K562 (cell line): ENCODE data around the gene BAIAP2. TPM values are rescaled to one million over a fixed set of nuclear protein-coding genes. Genes with fewer than 3 reads are reported as not detected.
A peak's percentile ranks its signal among the peaks of the same experiment; 100 is the strongest.

ENCODE experiments used
- ATF7 ChIP-seq: fragments of 450-650 bp; IDR thresholded peaks from 2 replicates; pipeline ENCODE4 v1.7.1; 2014; ENCODE audit warnings: mild to moderate bottlenecking, moderate library complexity
- CBX2 ChIP-seq: fragments of 200-600 bp; sonication (generic); IDR thresholded peaks from one replicate; pipeline ENCODE4 v1.6.1; 2012; ENCODE audit warnings: mild to moderate bottlenecking, low read length, inconsistent platforms; ENCODE audit not compliant: insufficient read depth, poor library complexity, severe bottlenecking
- ELF1 ChIP-seq: fragments of 200-800 bp; sonication (Bioruptor generic); IDR thresholded peaks from 2 replicates; pipeline ENCODE4 v1.6.1; 2016; ENCODE audit warnings: missing genetic modification characterization, missing compliant biosample characterization
- EP400 ChIP-seq: fragments of 450-650 bp; IDR thresholded peaks from 2 replicates; pipeline ENCODE4 v1.6.1; 2017; ENCODE audit warnings: antibody characterized with exemption, mild to moderate bottlenecking, moderate library complexity
- FOSL1 ChIP-seq: fragments of 200-800 bp; sonication (Bioruptor generic); conservative IDR thresholded peaks from 2 replicates; pipeline ENCODE4 v1.6.1; 2016; ENCODE audit warnings: missing genetic modification characterization, missing compliant biosample characterization
- FOXJ3 ChIP-seq: sonication (generic); formaldehyde crosslinking; IDR thresholded peaks from 2 replicates; pipeline ENCODE4 v1.4.0; 2020; ENCODE audit warnings: mild to moderate bottlenecking, missing genetic modification reagents
- HDAC2 ChIP-seq: fragments of 450-650 bp; IDR thresholded peaks from 2 replicates; pipeline ENCODE4 v1.6.1; 2016; ENCODE audit warnings: mild to moderate bottlenecking
- HNRNPUL1 ChIP-seq: fragments of 200-400 bp; formaldehyde crosslinking; IDR thresholded peaks from 2 replicates; pipeline ENCODE4 v1.6.1; 2017; ENCODE audit warnings: low read length
- JUND ChIP-seq, 2 experiments: IDR thresholded peaks; 2 replicates in 1 of 2; 3 replicates in 1 of 2; pipeline ENCODE4 v1.6.1; 2011; ENCODE audit warnings: borderline replicate concordance in 2 of 2, low read depth in 2 of 2, low read length in 2 of 2, improper control_type of control experiment in 1 of 2, missing biosample characterization in 1 of 2, missing genetic modification characterization in 1 of 2, missing genetic modification reagents in 1 of 2
- MYNN ChIP-seq, 2 experiments: sonication (generic); formaldehyde crosslinking in 1 of 2; IDR thresholded peaks; 2 replicates each; pipeline versions ENCODE4 v1.5.0 to v1.6.1; 2016 to 2020; ENCODE audit warnings: antibody characterized with exemption in 1 of 2, missing genetic modification reagents in 1 of 2
- NR4A1 ChIP-seq, 2 experiments: fragments of 250-450 bp in 1 of 2; fragments of 450-650 bp in 1 of 2; sonication (Bioruptor Pico) in 1 of 2; IDR thresholded peaks; 2 replicates each; pipeline versions ENCODE4 v1.4.0 to v1.6.1; 2016 to 2020; ENCODE audit warnings: mild to moderate bottlenecking in 2 of 2, missing compliant biosample characterization in 1 of 2, missing genetic modification characterization in 1 of 2, moderate library complexity in 1 of 2
- PHF20 ChIP-seq: fragments of 450-650 bp; IDR thresholded peaks from 2 replicates; pipeline ENCODE4 v1.6.1; 2018; ENCODE audit not compliant: partially characterized antibody
- POLR3A ChIP-seq: IDR thresholded peaks from 2 replicates; pipeline ENCODE4 v1.6.1; 2011; ENCODE audit warnings: borderline replicate concordance, mild to moderate bottlenecking, moderate library complexity; ENCODE audit not compliant: insufficient read length, insufficient read depth; ENCODE audit errors: extremely low read depth
- SMARCA4 ChIP-seq: fragments of 450-650 bp; IDR thresholded peaks from 2 replicates; pipeline ENCODE4 v1.6.1; 2016
- SP2 ChIP-seq: IDR thresholded peaks from 2 replicates; pipeline ENCODE4 v1.6.1; 2011; ENCODE audit warnings: mild to moderate bottlenecking, low read depth, low read length, moderate library complexity; ENCODE audit not compliant: poor library complexity, severe bottlenecking; ENCODE audit errors: extremely low read depth
- TARDBP ChIP-seq: fragments of 450-650 bp; IDR thresholded peaks from 2 replicates; pipeline ENCODE4 v1.6.1; 2016
- TBL1XR1 ChIP-seq, 2 experiments: IDR thresholded peaks; 2 replicates each; pipeline ENCODE4 v1.6.1; 2012; ENCODE audit warnings: improper control_type of control experiment in 2 of 2, low read length in 2 of 2, mild to moderate bottlenecking in 1 of 2
- YY1 ChIP-seq, 3 experiments: IDR thresholded peaks; 2 replicates each; pipeline ENCODE4 v1.6.1; 2011; ENCODE audit warnings: low read length in 2 of 3, mild to moderate bottlenecking in 2 of 3, moderate library complexity in 2 of 3, borderline replicate concordance in 1 of 3, control low read depth in 1 of 3, low read depth in 1 of 3; ENCODE audit not compliant: insufficient read depth in 3 of 3, insufficient replicate concordance in 2 of 3, control insufficient read depth in 1 of 3, insufficient read length in 1 of 3; ENCODE audit errors: extremely low read depth in 1 of 3
- ZC3H4 ChIP-seq: sonication (generic); formaldehyde crosslinking; IDR thresholded peaks from 2 replicates; pipeline ENCODE4 v1.9.0; 2021; ENCODE audit warnings: missing genetic modification reagents, borderline replicate concordance
- ZNF76 ChIP-seq: fragments of 250-450 bp; sonication (Bioruptor Pico); IDR thresholded peaks from 2 replicates; pipeline ENCODE4 v1.4.0; 2020; ENCODE audit warnings: mild to moderate bottlenecking, moderate library complexity, borderline replicate concordance
- ZNF79 ChIP-seq: fragments of 250-450 bp; sonication (Bioruptor Pico); IDR thresholded peaks from 2 replicates; pipeline ENCODE4 v1.4.0; 2020; ENCODE audit warnings: low read depth, mild to moderate bottlenecking, moderate library complexity
- polyA plus RNA-seq, 8 experiments: library from polyadenylated mRNA; depleted of rRNA in 4 of 8; stranded (reverse) in 5 of 8; unstranded in 3 of 8; fragments of >200 nt; fragmentation: Nextera tagmentation in 2 of 8; fragmentation: Illumina TruSeq in 1 of 8; extraction: Ambion mirVana in 2 of 8; extraction: Trizol in 1 of 8; gene quantifications; 2 replicates each; pipeline versions ENCODE4 v1.2.1 to v1.2.3, GENCODE V29; 2011 to 2014; ENCODE audit warnings: inconsistent platforms in 1 of 8, missing spikeins in 1 of 8
- total RNA-seq, 7 experiments: library from RNA; depleted of rRNA in 6 of 7; stranded (reverse); fragments of >200 nt in 6 of 7; fragmentation: Illumina TruSeq in 2 of 7; extraction: Trizol in 2 of 7; gene quantifications; 2 replicates each; pipeline versions ENCODE4 v1.2.1 to v1.2.3, GENCODE V29; 2011 to 2021; ENCODE audit warnings: low replicate concordance in 1 of 7
- TF ChIP-seq, protein P1 (sequence below): IDR thresholded peaks from 2 replicates; pipeline ENCODE4 v1.6.1; 2011; ENCODE audit warnings: borderline replicate concordance, low read depth, mild to moderate bottlenecking, moderate library complexity, low read length; ENCODE audit not compliant: insufficient read depth, poor library complexity, severe bottlenecking
- TF ChIP-seq, protein P2 (sequence below): fragments of 450-650 bp; formaldehyde crosslinking; IDR thresholded peaks from 2 replicates; pipeline ENCODE4 v1.4.0; 2020; ENCODE audit warnings: mild to moderate bottlenecking, mixed read lengths

BAIAP2 gene
- total and polyA plus RNA-seq, 9 of the 15 experiments (the other 6 are each of a cell fraction or from before 2014, with no cell fraction given), result 2.3 to 51.6 (median 18.4) TPM

DNA sequence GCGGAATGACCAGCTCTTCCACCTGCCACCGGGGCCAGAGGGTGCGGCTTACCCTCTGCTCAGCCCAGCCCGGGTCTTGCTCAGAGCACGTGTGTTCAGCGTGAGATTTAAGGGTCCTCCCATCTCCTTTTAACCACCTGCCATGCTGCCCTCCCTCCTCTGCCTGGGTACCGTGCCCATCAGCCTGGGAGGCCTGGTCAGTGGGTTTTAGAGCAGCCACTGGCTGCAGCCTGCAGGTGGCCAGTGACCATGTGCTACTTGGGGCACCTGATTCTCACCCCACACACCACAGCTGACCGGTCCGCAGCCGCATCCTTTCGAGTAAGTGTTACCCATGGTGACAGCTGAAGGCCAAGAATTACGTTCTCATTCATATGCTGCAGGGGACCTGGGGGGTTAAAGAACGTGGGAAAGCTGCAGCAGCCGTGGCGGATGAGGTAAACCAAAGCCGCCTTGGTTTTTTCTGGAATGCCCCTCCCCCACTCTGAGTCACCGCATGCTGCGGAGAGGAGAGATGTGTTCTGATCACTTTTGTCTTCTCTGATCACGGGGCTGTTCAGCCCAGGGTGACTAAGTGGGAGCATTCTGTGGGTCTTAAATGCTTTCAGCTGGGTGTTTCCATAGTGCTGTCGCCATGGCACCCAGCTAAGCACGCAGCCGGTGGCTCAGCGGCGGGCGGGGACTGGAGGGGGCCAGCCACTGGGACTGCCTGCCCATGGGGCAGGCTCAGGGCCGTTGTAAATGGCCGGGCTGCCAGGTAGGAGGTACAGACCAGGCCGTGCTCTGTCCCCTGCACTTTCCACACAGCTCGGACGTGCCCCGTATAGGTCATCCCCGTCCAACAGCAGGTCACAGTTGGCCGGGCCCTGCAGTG lies 59.8 kb downstream of the BAIAP2 start (continued):
- TF ChIP-seq ZNF79, result no peak
- TF ChIP-seq MYNN (IDR thresholded peaks at IDR 0.05), result peak; percentile 100
- peak; percentile 94 for TF ChIP-seq MYNN (CRISPR knock-in tag; IDR thresholded peaks at IDR 0.05)
- peak; percentile 93 for TF ChIP-seq ATF7
- TF ChIP-seq EP400, result peak; percentile 86
- no peak for TF ChIP-seq ELF1 (tag)
- TF ChIP-seq ZNF76, result no peak
- no peak for TF ChIP-seq TARDBP
- no peak for TF ChIP-seq NR4A1 (CRISPR knock-in tag; IDR thresholded peaks at IDR 0.05)
- peak; percentile 60; the same call in 1 of the 2 replicates for TF ChIP-seq NR4A1 (tag; IDR thresholded peaks at IDR 0.05)
- TF ChIP-seq, protein P1, sequence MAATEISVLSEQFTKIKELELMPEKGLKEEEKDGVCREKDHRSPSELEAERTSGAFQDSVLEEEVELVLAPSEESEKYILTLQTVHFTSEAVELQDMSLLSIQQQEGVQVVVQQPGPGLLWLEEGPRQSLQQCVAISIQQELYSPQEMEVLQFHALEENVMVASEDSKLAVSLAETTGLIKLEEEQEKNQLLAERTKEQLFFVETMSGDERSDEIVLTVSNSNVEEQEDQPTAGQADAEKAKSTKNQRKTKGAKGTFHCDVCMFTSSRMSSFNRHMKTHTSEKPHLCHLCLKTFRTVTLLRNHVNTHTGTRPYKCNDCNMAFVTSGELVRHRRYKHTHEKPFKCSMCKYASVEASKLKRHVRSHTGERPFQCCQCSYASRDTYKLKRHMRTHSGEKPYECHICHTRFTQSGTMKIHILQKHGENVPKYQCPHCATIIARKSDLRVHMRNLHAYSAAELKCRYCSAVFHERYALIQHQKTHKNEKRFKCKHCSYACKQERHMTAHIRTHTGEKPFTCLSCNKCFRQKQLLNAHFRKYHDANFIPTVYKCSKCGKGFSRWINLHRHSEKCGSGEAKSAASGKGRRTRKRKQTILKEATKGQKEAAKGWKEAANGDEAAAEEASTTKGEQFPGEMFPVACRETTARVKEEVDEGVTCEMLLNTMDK, result no peak
- TF ChIP-seq HNRNPUL1, result no peak
- TF ChIP-seq CBX2, result no peak
- peak in 1 of 2 experiments; percentile 64; a peak in 1 of 4 replicates for TF ChIP-seq TBL1XR1 (IDR thresholded peaks at IDR 0.05; ENCODE audit: low read length in 2 of 2)
- TF ChIP-seq SP2, result no peak
- peak; percentile 38; the same call in 1 of the 2 replicates for TF ChIP-seq ZC3H4
- peak; percentile 84 for TF ChIP-seq FOXJ3 (CRISPR knock-in tag)
- TF ChIP-seq FOSL1, result peak; percentile 100
- peak; percentile 95 for TF ChIP-seq HDAC2
- TF ChIP-seq YY1 (IDR thresholded peaks at IDR 0.05; ENCODE audit: borderline replicate concordance in 1 of 3, control insufficient read depth in 1 of 3, extremely low read depth in 1 of 3, insufficient read depth in 3 of 3, insufficient read length in 1 of 3, insufficient replicate concordance in 2 of 3, low read depth in 1 of 3, low read length in 2 of 3), result peak in 1 of 3 experiments; percentile 41
- peak; percentile 90 for TF ChIP-seq SMARCA4
- no peak for TF ChIP-seq POLR3A
- TF ChIP-seq PHF20, result no peak
- TF ChIP-seq, protein P2, sequence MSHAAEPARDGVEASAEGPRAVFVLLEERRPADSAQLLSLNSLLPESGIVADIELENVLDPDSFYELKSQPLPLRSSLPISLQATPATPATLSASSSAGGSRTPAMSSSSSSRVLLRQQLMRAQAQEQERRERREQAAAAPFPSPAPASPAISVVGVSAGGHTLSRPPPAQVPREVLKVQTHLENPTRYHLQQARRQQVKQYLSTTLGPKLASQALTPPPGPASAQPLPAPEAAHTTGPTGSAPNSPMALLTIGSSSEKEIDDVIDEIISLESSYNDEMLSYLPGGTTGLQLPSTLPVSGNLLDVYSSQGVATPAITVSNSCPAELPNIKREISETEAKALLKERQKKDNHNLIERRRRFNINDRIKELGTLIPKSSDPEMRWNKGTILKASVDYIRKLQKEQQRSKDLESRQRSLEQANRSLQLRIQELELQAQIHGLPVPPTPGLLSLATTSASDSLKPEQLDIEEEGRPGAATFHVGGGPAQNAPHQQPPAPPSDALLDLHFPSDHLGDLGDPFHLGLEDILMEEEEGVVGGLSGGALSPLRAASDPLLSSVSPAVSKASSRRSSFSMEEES (CRISPR knock-in tag), result no peak
- TF ChIP-seq JUND (IDR thresholded peaks at IDR 0.05; ENCODE audit: borderline replicate concordance, low read depth, low read length), result peak; percentile 99
- TF ChIP-seq JUND (tag; IDR thresholded peaks at IDR 0.05; ENCODE audit: borderline replicate concordance, low read depth, low read length), result peak; percentile 98
